GM12865 (cell line): Measurements from ENCODE around the gene SDSL.

Experiments used
- DNase-seq: peaks from one replicate; pipeline ENCODE4 v3.0.0; 2010; ENCODE audit warnings: low read depth
- H3K4me3 ChIP-seq: 2 replicates; pipeline ENCODE4 v1.5.1; 2011; ENCODE audit warnings: mild to moderate bottlenecking, low read depth, low read length, control low read depth
- TF ChIP-seq, protein P1 (sequence below): IDR thresholded peaks from 2 replicates; pipeline ENCODE4 v1.5.1; 2011; ENCODE audit warnings: low read length, control low read depth, low read depth, inconsistent platforms; ENCODE audit not compliant: insufficient read depth; ENCODE audit errors: missing control alignments

Gene SDSL

GRCh38 chr12:113462998-113463745 is 41.0 kb downstream of the SDSL start:
- TF ChIP-seq, protein P1, sequence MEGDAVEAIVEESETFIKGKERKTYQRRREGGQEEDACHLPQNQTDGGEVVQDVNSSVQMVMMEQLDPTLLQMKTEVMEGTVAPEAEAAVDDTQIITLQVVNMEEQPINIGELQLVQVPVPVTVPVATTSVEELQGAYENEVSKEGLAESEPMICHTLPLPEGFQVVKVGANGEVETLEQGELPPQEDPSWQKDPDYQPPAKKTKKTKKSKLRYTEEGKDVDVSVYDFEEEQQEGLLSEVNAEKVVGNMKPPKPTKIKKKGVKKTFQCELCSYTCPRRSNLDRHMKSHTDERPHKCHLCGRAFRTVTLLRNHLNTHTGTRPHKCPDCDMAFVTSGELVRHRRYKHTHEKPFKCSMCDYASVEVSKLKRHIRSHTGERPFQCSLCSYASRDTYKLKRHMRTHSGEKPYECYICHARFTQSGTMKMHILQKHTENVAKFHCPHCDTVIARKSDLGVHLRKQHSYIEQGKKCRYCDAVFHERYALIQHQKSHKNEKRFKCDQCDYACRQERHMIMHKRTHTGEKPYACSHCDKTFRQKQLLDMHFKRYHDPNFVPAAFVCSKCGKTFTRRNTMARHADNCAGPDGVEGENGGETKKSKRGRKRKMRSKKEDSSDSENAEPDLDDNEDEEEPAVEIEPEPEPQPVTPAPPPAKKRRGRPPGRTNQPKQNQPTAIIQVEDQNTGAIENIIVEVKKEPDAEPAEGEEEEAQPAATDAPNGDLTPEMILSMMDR = no peak
- no peak overlapping the region for H3K4me3 ChIP-seq
- DNase-seq = no peak

- no peak for DNase-seq
- TF ChIP-seq, protein P1 = no peak
- no peak overlapping the region for H3K4me3 ChIP-seq
Measured at GRCh38 chr12:113463746-113464451, 41.7 kb downstream of the SDSL start.

GRCh38 chr12:113464452-113464775 is 42.2 kb downstream of the SDSL start:
- H3K4me3 ChIP-seq = no peak overlapping the region

DNA sequence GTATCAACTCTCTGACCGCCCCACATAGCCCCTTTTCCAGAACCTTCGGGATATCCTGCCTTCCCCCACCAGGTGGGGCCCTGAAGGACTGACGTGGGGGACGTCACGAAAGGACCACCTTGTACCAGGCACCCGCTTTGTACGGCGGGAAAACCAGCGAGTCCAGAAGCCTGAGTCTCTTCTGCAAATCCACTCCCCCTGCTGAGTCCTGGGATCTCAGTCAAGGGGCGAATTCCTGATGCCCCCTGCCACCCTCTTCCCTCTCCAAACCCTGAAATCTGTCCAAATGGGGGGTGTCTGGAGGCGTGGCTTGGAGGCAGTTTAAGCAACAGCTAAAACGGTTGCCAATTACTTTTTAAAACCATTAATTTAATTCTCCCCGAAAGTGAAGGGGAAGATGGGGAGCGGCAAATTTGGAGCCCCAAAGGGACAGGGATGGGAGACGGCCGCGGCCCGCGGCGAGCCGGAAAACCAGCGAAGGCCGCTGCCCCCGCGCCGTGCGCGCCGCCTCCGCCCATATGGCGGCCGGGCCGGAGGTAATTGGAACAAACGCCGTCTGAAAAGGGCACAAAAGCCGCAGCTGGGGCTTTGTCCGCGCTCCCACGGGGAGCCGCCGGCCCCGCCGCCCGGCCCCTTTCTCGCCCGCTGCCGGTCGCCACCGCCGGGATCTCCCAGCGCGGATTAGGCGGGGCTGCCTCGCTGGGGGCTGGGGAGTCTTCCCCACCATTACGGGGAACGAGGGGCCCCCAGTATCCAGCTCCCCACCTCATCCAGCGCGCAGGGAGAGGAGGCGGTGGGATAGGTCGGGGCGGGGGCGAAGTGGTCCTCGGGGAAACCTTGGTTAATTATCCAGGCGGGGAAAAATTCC is 42.9 kb downstream of the SDSL start:
- DNase-seq = no peak
- H3K4me3 ChIP-seq = no peak overlapping the region
- TF ChIP-seq, protein P1 = no peak

More at GRCh38 chr12:113464452-113464775, 42.2 kb downstream of the SDSL start:
- TF ChIP-seq, protein P1 = no peak
- no peak for DNase-seq

DNA sequence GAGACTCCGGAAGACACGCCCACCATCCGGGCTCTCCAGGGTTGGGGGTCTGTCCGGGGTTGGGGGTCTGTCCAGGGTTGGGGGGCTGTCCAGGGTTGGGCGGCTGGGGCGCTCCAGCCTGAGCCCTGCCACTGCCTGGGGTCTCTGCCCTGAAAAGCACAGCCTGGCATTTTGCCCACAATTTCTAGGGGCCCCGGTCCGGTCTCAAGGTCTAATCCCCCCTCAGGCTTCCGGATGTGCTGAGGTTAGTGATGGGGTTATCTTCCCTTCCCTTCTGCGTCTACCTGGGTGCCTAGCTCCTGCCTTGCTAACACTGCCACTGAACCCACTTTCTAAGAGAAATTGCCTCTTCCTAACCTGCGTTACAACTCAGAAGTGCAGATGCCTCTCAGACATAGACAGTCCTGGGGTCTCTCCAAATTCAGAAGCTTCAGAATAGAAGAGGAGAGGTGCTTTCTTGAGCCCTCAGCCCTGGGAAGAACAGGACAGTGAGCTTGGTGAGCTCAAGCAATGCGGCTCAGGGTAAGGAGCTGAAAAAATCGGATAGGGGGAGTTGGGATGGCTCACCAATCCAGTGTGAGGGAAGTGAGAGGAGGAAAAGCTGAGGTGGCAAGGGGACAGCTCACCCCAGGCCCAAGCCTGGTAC is 43.8 kb downstream of the SDSL start:
- no peak for DNase-seq
- no peak overlapping the region for H3K4me3 ChIP-seq
- TF ChIP-seq, protein P1 = no peak

DNA sequence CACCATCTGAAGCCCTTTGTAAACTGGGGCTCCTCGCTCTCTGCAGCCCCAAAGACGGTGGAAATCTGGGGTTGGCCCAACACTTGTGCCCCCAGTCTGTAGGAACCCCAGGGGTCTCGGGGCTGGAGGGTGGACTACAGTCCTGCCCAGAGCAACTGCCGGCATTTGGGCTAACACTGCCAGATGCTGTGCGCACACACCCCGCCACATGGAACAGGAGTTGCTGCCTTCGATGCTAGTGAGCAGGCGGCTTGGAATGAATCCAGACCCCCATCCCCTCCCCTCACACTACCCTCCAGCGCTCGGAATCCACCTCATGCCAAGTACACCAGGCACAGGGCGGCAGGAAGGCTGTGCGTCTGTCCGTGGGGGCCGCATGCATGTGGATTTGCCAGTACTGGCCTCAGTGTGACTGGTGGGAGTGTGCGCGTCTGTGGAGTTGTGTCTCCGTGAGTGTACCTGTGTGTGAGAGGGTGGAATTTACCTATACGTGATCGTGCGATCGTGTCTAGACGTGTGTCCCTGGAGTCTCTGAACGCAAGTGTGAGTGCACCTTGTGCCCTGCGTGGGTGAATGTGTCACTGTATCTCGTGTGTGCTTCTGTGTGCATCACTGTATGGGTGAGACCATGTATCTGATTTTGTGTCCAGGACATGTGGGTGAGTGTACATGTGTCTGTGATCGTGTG is 44.4 kb downstream of the SDSL start:
- no peak for DNase-seq
- TF ChIP-seq, protein P1 = no peak
- H3K4me3 ChIP-seq = no peak overlapping the region
